Measurements from ENCODE around the gene ETV7. TPM values are rescaled to one million over a fixed set of nuclear protein-coding genes. Genes with fewer than 3 reads are reported as not detected.

ETV7 gene
- total RNA-seq, 1 donor from 2014 or later, result 0.57 TPM

DNA sequence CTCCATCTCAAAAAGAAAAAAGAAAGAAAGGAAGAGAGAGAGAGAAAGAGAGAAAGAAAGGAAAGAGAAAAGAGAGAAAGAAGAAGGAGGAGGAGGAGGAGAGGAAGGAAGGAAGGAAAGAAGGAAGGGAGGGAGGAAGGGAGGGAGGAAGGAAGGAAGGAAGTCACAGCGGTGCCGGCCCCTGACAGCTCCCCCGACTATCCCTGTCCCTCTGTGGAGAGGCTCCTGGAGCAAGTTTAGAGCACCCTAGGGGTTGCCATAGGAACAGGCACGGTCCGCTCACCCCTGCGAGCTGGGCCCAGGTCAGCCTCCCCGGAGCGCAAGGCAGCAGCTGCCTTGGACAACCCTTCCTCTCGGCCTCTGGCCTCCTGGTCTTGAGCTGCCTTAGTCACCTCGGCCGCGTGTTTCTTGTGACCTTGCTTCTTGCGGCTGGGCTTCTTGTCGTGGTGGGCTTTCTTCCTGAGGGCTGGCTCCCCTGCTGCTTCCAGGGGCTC lies 57.6 kb downstream of the ETV7 start:
- H3K27me3 Mint-ChIP-seq (ENCODE audit: low read depth), result peaks cover 45% of the 10 kb centered on the region
- no peaks in the 10 kb centered on the region for H3K9me3 Mint-ChIP-seq
- no peaks in the 10 kb centered on the region for H3K36me3 Mint-ChIP-seq (ENCODE audit: low read depth)
- no peak overlapping the region for H3K27ac Mint-ChIP-seq
- H3K4me1 Mint-ChIP-seq (ENCODE audit: low read depth), result no peaks in the 10 kb centered on the region
- intact Hi-C loops (cut with micrococcal nuclease), result no loop called here
- H3K4me3 Mint-ChIP-seq (ENCODE audit: low read depth), result no peak overlapping the region
- no peak for DNase-seq (ENCODE audit: low spot score)

DNA sequence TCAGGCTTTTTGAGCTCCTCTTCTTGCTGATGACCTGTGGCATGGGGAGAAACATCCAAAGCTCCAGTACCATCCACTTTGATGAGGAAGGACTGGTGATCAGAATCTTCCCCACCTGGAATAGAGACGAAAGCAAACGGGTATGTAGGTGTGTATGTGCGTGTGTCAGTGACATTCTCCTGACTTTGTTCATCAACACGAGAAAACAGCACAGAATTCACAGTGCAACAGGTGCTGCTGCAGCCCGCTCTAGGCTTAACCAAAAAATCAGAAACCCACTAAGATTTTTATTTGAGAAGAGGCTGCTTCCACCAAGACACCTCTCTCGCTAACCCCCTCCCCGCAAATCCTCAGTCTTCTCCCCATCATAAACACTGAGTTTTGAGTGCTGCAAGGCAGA lies 58.9 kb downstream of the ETV7 start:
- H3K9me3 Mint-ChIP-seq, result no peaks in the 10 kb centered on the region
- peaks cover 35% of the 10 kb centered on the region for H3K27me3 Mint-ChIP-seq (ENCODE audit: low read depth)
- no peak overlapping the region for H3K27ac Mint-ChIP-seq
- no peaks in the 10 kb centered on the region for H3K4me1 Mint-ChIP-seq (ENCODE audit: low read depth)
- intact Hi-C loops (cut with micrococcal nuclease), result no loop called here
- no peak overlapping the region for H3K4me3 Mint-ChIP-seq (ENCODE audit: low read depth)
- no peak for DNase-seq (ENCODE audit: low spot score)
- no peaks in the 10 kb centered on the region for H3K36me3 Mint-ChIP-seq (ENCODE audit: low read depth)

DNA sequence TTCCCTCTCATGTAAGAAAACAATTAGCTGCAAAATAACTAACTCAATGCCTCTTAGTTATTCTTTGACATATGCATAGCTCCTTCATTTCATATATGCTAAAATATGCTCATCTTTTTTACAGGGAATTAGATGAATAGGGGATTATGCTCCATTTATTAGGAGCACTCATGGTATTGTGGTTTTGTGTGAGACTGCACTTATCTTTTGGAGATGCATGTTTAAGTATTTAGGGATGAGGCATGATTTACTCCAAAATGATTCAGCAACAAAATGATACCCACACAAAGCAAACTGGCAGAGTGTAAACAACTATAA lies 59.6 kb downstream of the ETV7 start:
- intact Hi-C loops (cut with micrococcal nuclease), result no loop called here
- no peaks in the 10 kb centered on the region for H3K9me3 Mint-ChIP-seq
- H3K4me1 Mint-ChIP-seq (ENCODE audit: low read depth), result no peaks in the 10 kb centered on the region
- H3K36me3 Mint-ChIP-seq (ENCODE audit: low read depth), result no peaks in the 10 kb centered on the region
- peaks cover 29% of the 10 kb centered on the region for H3K27me3 Mint-ChIP-seq (ENCODE audit: low read depth)
- H3K4me3 Mint-ChIP-seq (ENCODE audit: low read depth), result no peak overlapping the region
- H3K27ac Mint-ChIP-seq, result no peak overlapping the region
- no peak for DNase-seq (ENCODE audit: low spot score)

- no peak overlapping the region for H3K4me3 Mint-ChIP-seq (ENCODE audit: low read depth)
- H3K27me3 Mint-ChIP-seq (ENCODE audit: low read depth), result peaks cover 26% of the 10 kb centered on the region
- no peaks in the 10 kb centered on the region for H3K9me3 Mint-ChIP-seq
- no peaks in the 10 kb centered on the region for H3K4me1 Mint-ChIP-seq (ENCODE audit: low read depth)
- intact Hi-C loops (cut with micrococcal nuclease), result no loop called here
- DNase-seq (ENCODE audit: low spot score), result no peak
- H3K27ac Mint-ChIP-seq, result no peak overlapping the region
- H3K36me3 Mint-ChIP-seq (ENCODE audit: low read depth), result no peaks in the 10 kb centered on the region
Observed at GRCh38 chr6:36327226-36327918, 60.1 kb downstream of the ETV7 start.

GRCh38 chr6:36326356-36326995 lies 61.0 kb downstream of the ETV7 start:
- H3K27me3 Mint-ChIP-seq (ENCODE audit: low read depth), result peaks cover 19% of the 10 kb centered on the region
- no peak overlapping the region for H3K4me3 Mint-ChIP-seq (ENCODE audit: low read depth)
- intact Hi-C loops (cut with micrococcal nuclease), result no loop called here
- no peaks in the 10 kb centered on the region for H3K9me3 Mint-ChIP-seq
- no peaks in the 10 kb centered on the region for H3K4me1 Mint-ChIP-seq (ENCODE audit: low read depth)
- H3K36me3 Mint-ChIP-seq (ENCODE audit: low read depth), result no peaks in the 10 kb centered on the region
- H3K27ac Mint-ChIP-seq, result no peak overlapping the region
- no peak for DNase-seq (ENCODE audit: low spot score)

DNA sequence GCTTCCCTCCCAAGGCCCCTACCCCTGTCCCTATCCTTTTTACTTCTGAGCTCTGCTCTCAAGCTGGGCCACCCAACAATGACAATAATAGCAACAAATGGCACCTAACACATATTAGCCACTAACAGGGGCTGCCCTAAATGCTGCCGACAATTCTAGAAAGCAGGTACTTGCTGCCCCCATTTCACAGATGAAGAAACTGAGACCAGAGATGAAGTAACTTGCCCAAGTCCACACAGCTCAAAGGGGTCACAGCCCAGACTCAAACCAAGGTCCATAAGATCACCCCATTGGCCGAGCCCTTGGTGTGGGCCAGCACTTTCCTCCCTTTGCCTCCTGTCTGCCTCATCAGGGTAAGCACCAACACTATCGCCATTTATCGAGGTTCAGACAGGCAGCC lies 62.8 kb downstream of the ETV7 start:
- intact Hi-C loops (cut with micrococcal nuclease), result no loop called here
- no peak overlapping the region for H3K4me3 Mint-ChIP-seq (ENCODE audit: low read depth)
- no peaks in the 10 kb centered on the region for H3K4me1 Mint-ChIP-seq (ENCODE audit: low read depth)
- no peaks in the 10 kb centered on the region for H3K9me3 Mint-ChIP-seq
- DNase-seq (ENCODE audit: low spot score), result no peak
- H3K27ac Mint-ChIP-seq, result no peak overlapping the region
- no peaks in the 10 kb centered on the region for H3K36me3 Mint-ChIP-seq (ENCODE audit: low read depth)
- peaks cover 19% of the 10 kb centered on the region for H3K27me3 Mint-ChIP-seq (ENCODE audit: low read depth)

- intact Hi-C loops (cut with micrococcal nuclease), result no loop called here
- no peaks in the 10 kb centered on the region for H3K36me3 Mint-ChIP-seq (ENCODE audit: low read depth)
- no peaks in the 10 kb centered on the region for H3K4me1 Mint-ChIP-seq (ENCODE audit: low read depth)
- no peak for DNase-seq (ENCODE audit: low spot score)
- H3K4me3 Mint-ChIP-seq (ENCODE audit: low read depth), result no peak overlapping the region
- H3K9me3 Mint-ChIP-seq, result no peaks in the 10 kb centered on the region
- H3K27ac Mint-ChIP-seq, result no peak overlapping the region
- H3K27me3 Mint-ChIP-seq (ENCODE audit: low read depth), result peaks cover 20% of the 10 kb centered on the region
Observed at GRCh38 chr6:36324191-36324590, 63.3 kb downstream of the ETV7 start.

DNA sequence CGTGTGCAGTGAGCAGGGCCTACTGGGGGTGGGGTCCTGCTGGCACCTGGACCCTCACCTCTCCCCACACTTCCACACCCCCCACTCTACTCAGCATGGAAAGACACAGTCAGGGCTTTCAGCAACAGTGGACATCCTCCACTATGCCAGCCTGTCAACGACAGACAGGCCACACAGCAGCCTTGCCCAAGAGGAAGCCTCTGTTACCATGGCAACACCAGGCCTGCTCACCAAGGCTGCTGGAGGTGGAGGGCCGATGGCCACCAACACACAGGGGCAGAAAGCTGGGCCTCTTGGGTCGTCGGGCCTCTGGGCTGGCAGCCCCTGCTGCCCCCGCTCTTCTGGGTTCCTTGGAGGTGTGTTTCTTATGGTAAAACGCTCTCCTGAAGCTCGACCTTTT lies 64.4 kb downstream of the ETV7 start:
- intact Hi-C loops (cut with micrococcal nuclease), result no loop called here
- Mint-ChIP-seq H3K9me3 (no peaks in the 10 kb centered on the region), H3K27me3 (ENCODE audit: low read depth) (peaks cover 17% of the 10 kb centered on the region), H3K4me1 (ENCODE audit: low read depth) (no peaks in the 10 kb centered on the region), H3K27ac (no peak overlapping the region), H3K36me3 (ENCODE audit: low read depth) (no peaks in the 10 kb centered on the region), H3K4me3 (ENCODE audit: low read depth) (no peak overlapping the region)
- DNase-seq (ENCODE audit: low spot score), result no peak

GRCh38 chr6:36322591-36322990 lies 64.9 kb downstream of the ETV7 start:
- H3K4me1 Mint-ChIP-seq (ENCODE audit: low read depth), result no peaks in the 10 kb centered on the region
- peaks cover 16% of the 10 kb centered on the region for H3K27me3 Mint-ChIP-seq (ENCODE audit: low read depth)
- no peak overlapping the region for H3K27ac Mint-ChIP-seq
- H3K36me3 Mint-ChIP-seq (ENCODE audit: low read depth), result no peaks in the 10 kb centered on the region
- H3K9me3 Mint-ChIP-seq, result no peaks in the 10 kb centered on the region
- DNase-seq (ENCODE audit: low spot score), result no peak
- intact Hi-C loops (cut with micrococcal nuclease), result no loop called here
- H3K4me3 Mint-ChIP-seq (ENCODE audit: low read depth), result no peak overlapping the region

DNA sequence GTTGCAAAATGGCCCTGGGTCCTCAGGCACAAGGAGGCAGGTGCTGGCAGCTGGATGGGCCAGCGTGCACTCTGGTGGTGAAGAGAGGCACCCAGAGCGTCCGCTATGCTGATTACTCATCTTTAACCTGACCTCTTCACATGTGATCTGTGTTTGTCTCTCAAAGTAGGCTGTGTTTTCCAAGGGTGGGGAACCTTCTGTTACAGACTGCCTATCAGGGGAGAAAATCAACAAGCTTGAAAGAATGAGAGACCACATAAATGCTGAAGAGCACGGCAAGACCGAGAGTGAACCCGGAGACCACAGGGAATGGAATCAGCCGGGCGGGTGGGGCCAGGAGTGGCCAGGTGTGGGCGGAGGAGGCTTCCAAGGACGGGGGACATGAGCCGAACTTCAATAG lies 67.0 kb downstream of the ETV7 start:
- intact Hi-C loops (cut with micrococcal nuclease), result no loop called here
- DNase-seq (ENCODE audit: low spot score), result no peak
- no peaks in the 10 kb centered on the region for H3K36me3 Mint-ChIP-seq (ENCODE audit: low read depth)
- no peak overlapping the region for H3K4me3 Mint-ChIP-seq (ENCODE audit: low read depth)
- H3K4me1 Mint-ChIP-seq (ENCODE audit: low read depth), result no peaks in the 10 kb centered on the region
- no peak overlapping the region for H3K27ac Mint-ChIP-seq
- H3K27me3 Mint-ChIP-seq (ENCODE audit: low read depth), result peaks cover 15% of the 10 kb centered on the region
- no peaks in the 10 kb centered on the region for H3K9me3 Mint-ChIP-seq

DNA sequence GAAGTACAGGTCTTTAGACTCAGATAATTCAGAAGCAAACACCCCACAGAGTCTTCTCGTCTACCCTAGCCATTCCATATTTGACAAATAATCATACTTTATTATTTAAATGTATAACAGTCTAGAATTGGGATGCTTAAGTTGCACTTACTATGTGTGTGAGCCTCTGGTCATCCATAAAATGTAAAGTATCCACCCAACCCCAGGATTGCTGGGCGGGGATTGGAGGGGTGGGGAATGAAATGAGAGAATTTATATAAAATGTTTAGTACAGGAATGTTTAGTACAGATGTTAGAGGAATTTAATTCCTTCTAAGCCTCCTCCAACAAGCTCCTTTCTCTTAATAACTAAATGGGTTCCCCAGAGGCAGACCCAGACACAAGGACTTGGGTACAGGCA lies 67.6 kb downstream of the ETV7 start:
- H3K27ac Mint-ChIP-seq, result no peak overlapping the region
- DNase-seq (ENCODE audit: low spot score), result no peak
- H3K4me1 Mint-ChIP-seq (ENCODE audit: low read depth), result no peaks in the 10 kb centered on the region
- no peaks in the 10 kb centered on the region for H3K36me3 Mint-ChIP-seq (ENCODE audit: low read depth)
- intact Hi-C loops (cut with micrococcal nuclease), result no loop called here
- no peaks in the 10 kb centered on the region for H3K9me3 Mint-ChIP-seq
- no peak overlapping the region for H3K4me3 Mint-ChIP-seq (ENCODE audit: low read depth)
- peaks cover 15% of the 10 kb centered on the region for H3K27me3 Mint-ChIP-seq (ENCODE audit: low read depth)

DNA sequence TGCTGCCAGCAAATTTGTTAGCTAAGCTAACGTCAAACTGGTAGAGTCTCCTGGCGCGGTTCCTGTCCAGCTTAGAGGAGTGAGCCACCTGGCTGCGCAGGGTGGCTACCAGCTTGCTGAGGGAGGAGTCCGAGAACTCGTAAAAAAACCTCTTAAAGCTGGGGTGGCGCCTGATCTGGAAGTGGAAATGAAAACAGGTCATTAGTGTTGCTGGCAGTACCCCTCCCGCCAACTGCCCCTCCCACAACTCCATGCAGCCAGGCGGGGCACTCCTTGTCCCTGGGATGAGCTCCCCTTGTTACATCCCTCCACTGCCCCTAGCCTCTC lies 68.1 kb downstream of the ETV7 start:
- Mint-ChIP-seq H3K36me3 (ENCODE audit: low read depth) (no peaks in the 10 kb centered on the region), H3K9me3 (no peaks in the 10 kb centered on the region), H3K27me3 (ENCODE audit: low read depth) (peaks cover 15% of the 10 kb centered on the region), H3K4me1 (ENCODE audit: low read depth) (no peaks in the 10 kb centered on the region), H3K4me3 (ENCODE audit: low read depth) (no peak overlapping the region), H3K27ac (no peak overlapping the region)
- no peak for DNase-seq (ENCODE audit: low spot score)
- intact Hi-C loops (cut with micrococcal nuclease), result no loop called here

DNA sequence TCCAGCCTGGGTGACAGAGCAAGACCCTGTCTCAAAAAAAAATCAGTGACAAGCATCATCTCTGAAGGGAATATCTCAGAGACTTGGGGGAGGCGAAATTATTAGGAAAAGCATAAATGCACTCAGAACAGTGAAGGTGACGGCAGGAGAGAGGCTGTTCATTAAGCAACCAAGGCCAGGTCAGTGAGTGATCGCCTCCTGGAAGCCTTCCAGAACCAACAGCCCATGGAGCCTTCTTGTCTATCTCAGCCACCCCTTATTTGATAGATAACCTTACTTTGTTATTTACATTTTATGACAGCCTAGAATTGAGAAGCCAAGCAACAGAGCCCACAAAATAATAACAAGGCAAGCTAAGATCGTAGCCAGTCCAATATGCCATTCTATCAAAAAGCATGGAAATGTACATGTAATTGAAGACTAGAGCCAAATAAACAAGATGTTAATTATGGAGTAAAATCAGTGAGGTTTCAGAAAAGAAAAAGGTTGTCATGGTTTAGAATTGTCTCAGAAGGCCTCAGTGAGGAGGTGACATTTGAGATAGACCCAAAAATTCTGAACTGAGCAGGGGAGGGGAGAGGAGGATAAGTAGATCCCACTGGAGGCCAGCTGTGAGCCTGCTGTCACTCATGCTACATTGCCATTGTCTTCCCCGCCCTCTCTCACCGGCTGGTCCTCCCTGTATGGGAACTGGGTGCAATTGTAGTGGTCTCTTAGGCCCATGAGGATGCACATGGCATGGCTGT lies 68.6 kb downstream of the ETV7 start:
- no peak overlapping the region for H3K4me3 Mint-ChIP-seq (ENCODE audit: low read depth)
- H3K9me3 Mint-ChIP-seq, result no peaks in the 10 kb centered on the region
- peaks cover 15% of the 10 kb centered on the region for H3K27me3 Mint-ChIP-seq (ENCODE audit: low read depth)
- intact Hi-C loops (cut with micrococcal nuclease), result no loop called here
- H3K36me3 Mint-ChIP-seq (ENCODE audit: low read depth), result no peaks in the 10 kb centered on the region
- H3K27ac Mint-ChIP-seq, result no peak overlapping the region
- DNase-seq (ENCODE audit: low spot score), result no peak
- no peaks in the 10 kb centered on the region for H3K4me1 Mint-ChIP-seq (ENCODE audit: low read depth)

All from activated T-helper 2 cell treated with anti-CD3 and anti-CD28 coated beads, Interferon-gamma antibody, Interleukin-2, Interleukin-4, amounts not matched to agents 10 μg/mL and 5 μg/mL and 100 μg/mL, durations not matched to agents 14 hours and 24 hours and 36 hours (primary cell).